Islet precursor cell (in vitro differentiated cells): ENCODE results near the gene ZFX.
A peak's percentile ranks its signal among the peaks of the same experiment; 100 is the strongest.
"Not testable (repeated sequence)": the region's sequence is repeated elsewhere in the genome, so short reads cannot be mapped to it uniquely, and the experiment has no call there.

Experiments used
- DNase-seq: peaks from one replicate; pipeline ENCODE4 v3.0.0-alpha.2; 2018

ZFX gene

GRCh38 chrX:24149351-24150050, at the start of gene ZFX:
TSS of gene ZFX (plus strand) at chrX:24149729. CDS start at chrX:24172743, 23,014 bp downstream.
- DNase-seq: peak; percentile 88

GRCh38 chrX:24100713-24101112, 48.8 kb upstream of the ZFX start:
- peak; percentile 71 for DNase-seq

GRCh38 chrX:24110069-24110468, 39.5 kb upstream of the ZFX start:
- DNase-seq: no peak

GRCh38 chrX:24113181-24113580, 36.3 kb upstream of the ZFX start:
- no peak for DNase-seq

- no peak for DNase-seq
Observed at GRCh38 chrX:24117258-24117657, 32.3 kb upstream of the ZFX start.

GRCh38 chrX:24124244-24124799, 25.2 kb upstream of the ZFX start:
- no peak for DNase-seq

- DNase-seq: peak; percentile 61
Observed at GRCh38 chrX:24125028-24125612, 24.4 kb upstream of the ZFX start.

GRCh38 chrX:24131476-24131875, 18.1 kb upstream of the ZFX start:
- DNase-seq: peak; percentile 70

- no peak for DNase-seq
Observed at GRCh38 chrX:24133312-24133711, 16.2 kb upstream of the ZFX start.

GRCh38 chrX:24135768-24136167, 13.8 kb upstream of the ZFX start:
- not testable (repeated sequence) for DNase-seq

GRCh38 chrX:24137192-24137591, 12.3 kb upstream of the ZFX start:
- no peak for DNase-seq

GRCh38 chrX:24143982-24144381, 5.5 kb upstream of the ZFX start:
- DNase-seq: not testable (repeated sequence)

GRCh38 chrX:24144528-24144927, 5.0 kb upstream of the ZFX start:
- no peak for DNase-seq

- DNase-seq: no peak
Observed at GRCh38 chrX:24145303-24146186, 4.0 kb upstream of the ZFX start.

GRCh38 chrX:24146283-24146949, 3.1 kb upstream of the ZFX start:
- no peak for DNase-seq

- DNase-seq: no peak
Observed at GRCh38 chrX:24147165-24147564, 2.4 kb upstream of the ZFX start.

- DNase-seq: no peak
Observed at GRCh38 chrX:24148121-24148520, 1.4 kb upstream of the ZFX start.

- no peak for DNase-seq
Observed at GRCh38 chrX:24148535-24149350, 786 bp upstream of the ZFX start.

GRCh38 chrX:24150051-24150790, 692 bp downstream of the ZFX start:
- DNase-seq: peak; percentile 95

GRCh38 chrX:24150898-24151297, 1.4 kb downstream of the ZFX start:
- no peak for DNase-seq

GRCh38 chrX:24151513-24151912, 2.0 kb downstream of the ZFX start:
- no peak for DNase-seq
